B cell (primary cell): ENCODE measurements around the gene TSNAX. TPM values are rescaled to one million over a fixed set of nuclear protein-coding genes. Genes with fewer than 3 reads are reported as not detected.

ENCODE experiments used
- ATAC-seq: fragments of 200-7000 bp; cut with Tn5 transposase; one replicate; pipeline ENCODE4 v1.10.0; 2021; ENCODE audit warnings: low read depth, mild to moderate bottlenecking, moderate number of reproducible peaks, moderate library complexity
- CTCF ChIA-PET: fragments of 350-600 bp; sonication (Branson Sonifier 250); formaldehyde crosslinking; loops from one replicate; lab custom pipeline; 2021; ENCODE audit warnings: antibody characterized with exemption, inconsistent platforms; lab: Charles Lee
- POLR2A ChIA-PET: fragments of 350-600 bp; sonication (Branson Sonifier 250); formaldehyde crosslinking; loops from one replicate; lab custom pipeline; 2021; ENCODE audit warnings: antibody characterized with exemption; lab: Charles Lee
- DNase-seq: peaks from one replicate; pipeline ENCODE4 v3.0.0; 2013
- H2AFZ ChIP-seq: 2 replicates; pipeline ENCODE4 v1.6.1; 2012; ENCODE audit warnings: mild to moderate bottlenecking, low read depth, low read length; ENCODE audit not compliant: insufficient read depth, poor library complexity, severe bottlenecking
- H3K27ac ChIP-seq, 2 donors: 1 replicate in 1 of 2; 2 replicates in 1 of 2; pipeline ENCODE4 v1.5.1; 2012 to 2013; ENCODE audit warnings: low read length in 2 of 2, mild to moderate bottlenecking in 2 of 2, moderate library complexity in 1 of 2
- H3K27me3 ChIP-seq, 4 experiments: fragments of 200-600 bp in 1 of 4; sonication (generic) in 1 of 4; replicated peaks in 1 of 4; 1 replicate in 2 of 4; 2 replicates in 2 of 4; pipeline versions ENCODE4 v1.6.1 to v1.7.0; 2013 to 2016; ENCODE audit warnings: low read length in 3 of 4, mild to moderate bottlenecking in 2 of 4, mixed read lengths in 1 of 4, moderate library complexity in 1 of 4; ENCODE audit not compliant: insufficient read depth in 4 of 4, control insufficient read depth in 3 of 4; ENCODE audit errors: control extremely low read depth in 1 of 4
- H3K36me3 ChIP-seq, 2 experiments: replicated peaks in 1 of 2; 1 replicate in 1 of 2; 2 replicates in 1 of 2; pipeline versions ENCODE4 v1.6.1 to v1.7.1; 2013; ENCODE audit warnings: low read length in 1 of 2; ENCODE audit not compliant: insufficient read depth in 2 of 2, control insufficient read depth in 1 of 2; ENCODE audit errors: control extremely low read depth in 1 of 2, extremely low read depth in 1 of 2
- H3K4me1 ChIP-seq, 2 donors: fragments of 200-600 bp in 1 of 2; sonication (generic) in 1 of 2; 1 replicate in 1 of 2; 2 replicates in 1 of 2; pipeline versions ENCODE4 v1.5.1 to v1.6.1; 2013 to 2017; ENCODE audit warnings: low read length in 2 of 2; ENCODE audit not compliant: control insufficient read depth in 2 of 2, insufficient read depth in 2 of 2
- H3K4me2 ChIP-seq: replicated peaks from 2 replicates; pipeline ENCODE3; 2012; ENCODE audit warnings: mild to moderate bottlenecking, low read depth, low read length; ENCODE audit not compliant: poor library complexity, severe bottlenecking
- H3K4me3 ChIP-seq, 5 experiments: fragments of 200-600 bp in 1 of 5; sonication (generic) in 1 of 5; 1 replicate in 3 of 5; 2 replicates in 2 of 5; pipeline versions ENCODE4 v1.5.1 to v1.7.0; 2011 to 2016; ENCODE audit warnings: low read length in 4 of 5, mild to moderate bottlenecking in 4 of 5, low read depth in 2 of 5, control low read depth in 1 of 5, moderate library complexity in 1 of 5; ENCODE audit not compliant: insufficient read depth in 1 of 5; ENCODE audit errors: control extremely low read depth in 1 of 5, extremely low read depth in 1 of 5
- H3K79me2 ChIP-seq: fragments of 200-600 bp; sonication (generic); one replicate; pipeline ENCODE4 v1.6.0; 2016; ENCODE audit warnings: low read length; ENCODE audit not compliant: control insufficient read depth, insufficient read depth
- H3K9ac ChIP-seq: fragments of 200-600 bp; sonication (generic); 2 replicates; pipeline ENCODE4 v1.6.1; 2017; ENCODE audit warnings: mild to moderate bottlenecking, low read length, moderate library complexity
- H3K9me3 ChIP-seq, 3 donors: one replicate each; pipeline versions ENCODE4 v1.6.1 to v1.7.1; 2013; ENCODE audit warnings: low read length in 2 of 3; ENCODE audit not compliant: control insufficient read depth in 2 of 3, insufficient read depth in 1 of 3; ENCODE audit errors: control extremely low read depth in 1 of 3
- H4K20me1 ChIP-seq: 2 replicates; pipeline ENCODE4 v1.6.0; 2012; ENCODE audit warnings: mild to moderate bottlenecking, low read length; ENCODE audit not compliant: insufficient read depth, control insufficient read depth, poor library complexity, severe bottlenecking
- H3K27ac Mint-ChIP-seq: one replicate; pipeline ENCODE4 v1.8.0; 2021; ENCODE audit warnings: mixed read lengths
- H3K27me3 Mint-ChIP-seq: one replicate; pipeline ENCODE4 v1.8.0; 2021; ENCODE audit warnings: mixed read lengths
- H3K4me1 Mint-ChIP-seq: one replicate; pipeline ENCODE4 v1.8.0; 2021; ENCODE audit warnings: mixed read lengths
- H3K4me3 Mint-ChIP-seq: one replicate; pipeline ENCODE4 v1.8.0; 2021; ENCODE audit warnings: mixed read lengths
- H3K9me3 Mint-ChIP-seq: one replicate; pipeline ENCODE4 v1.8.0; 2022; ENCODE audit warnings: mixed read lengths; ENCODE audit not compliant: insufficient read depth
- EZH2 ChIP-seq: IDR thresholded peaks from 2 replicates; pipeline ENCODE4 v1.6.1; 2012; ENCODE audit warnings: borderline replicate concordance, low read depth, mild to moderate bottlenecking, moderate library complexity, low read length; ENCODE audit not compliant: insufficient read depth, poor library complexity, severe bottlenecking
- WGBS: methylation state at CpG from one replicate; pipeline ENCODE4 v1.1.5; 2013; ENCODE audit warnings: missing lambda C conversion rate; ENCODE audit not compliant: insufficient coverage; 5-methylcytosine and 5-hydroxymethylcytosine counted together
- intact Hi-C: fragments of 100-400 bp; cut with micrococcal nuclease; formaldehyde crosslinking; loops from one replicate; pipeline ENCODE4 v1.10.0; 2022
- polyA plus RNA-seq: library from polyadenylated mRNA; depleted of rRNA; stranded (reverse); fragments of >200 nt; gene quantifications from 2 replicates; pipeline ENCODE4 v1.2.3, GENCODE V29; 2012
- total RNA-seq, 2 donors: library from RNA; stranded (reverse); fragments of 120-200 nt in 1 of 2; gene quantifications; 1 replicate in 1 of 2; 2 replicates in 1 of 2; pipeline versions ENCODE4 v1.2.3 to v1.2.4, GENCODE V29; 2013 to 2022
- TF ChIP-seq, protein P1 (sequence below): fragments of 200-600 bp; IDR thresholded peaks from one replicate; pipeline ENCODE4 v1.8.0; 2022; ENCODE audit warnings: antibody characterized with exemption, mild to moderate bottlenecking

Gene TSNAX
- total and polyA plus RNA-seq, 2 donors (not counting 1 experiment from before 2014, with no cell fraction given) = 9.0 to 41.4 TPM

- Mint-ChIP-seq H3K9me3 (no peaks in the 10 kb centered on the region), H3K4me1 (no peaks in the 10 kb centered on the region), H3K27ac (no peak overlapping the region), H3K27me3 (no peaks in the 10 kb centered on the region), H3K4me3 (no peak overlapping the region)
- ATAC-seq (no peak), DNase-seq (no peak)
- no peaks in the 10 kb centered on the region for H3K27me3 ChIP-seq
- H3K79me2 ChIP-seq = no peaks in the 10 kb centered on the region
- H4K20me1 ChIP-seq = peaks cover 4% of the 10 kb centered on the region
- peaks cover 17 to 35% of the 10 kb centered on the region in 2 experiments for H3K36me3 ChIP-seq
- H3K9ac ChIP-seq = no peak overlapping the region
- CTCF ChIA-PET = no interaction called here
- POLR2A ChIA-PET = interaction anchor here (0.6 kb wide), 1 partner anchor 21 kb away, joined by 4 read pairs; no protein-coding TSS in a partner anchor
- WGBS = no CpG with 5 or more reads among the region's 2 CpGs
- H3K4me2 ChIP-seq = no peak overlapping the region
- H3K27ac ChIP-seq = no peak overlapping the region
- no peak overlapping the region for H3K4me3 ChIP-seq
- H3K9me3 ChIP-seq = no peaks in the 10 kb centered on the region
- no peak overlapping the region for H2AFZ ChIP-seq
- no peaks in the 10 kb centered on the region for H3K4me1 ChIP-seq
- intact Hi-C loops = no loop called here
- TF ChIP-seq EZH2 = no peak
- TF ChIP-seq, protein P1, sequence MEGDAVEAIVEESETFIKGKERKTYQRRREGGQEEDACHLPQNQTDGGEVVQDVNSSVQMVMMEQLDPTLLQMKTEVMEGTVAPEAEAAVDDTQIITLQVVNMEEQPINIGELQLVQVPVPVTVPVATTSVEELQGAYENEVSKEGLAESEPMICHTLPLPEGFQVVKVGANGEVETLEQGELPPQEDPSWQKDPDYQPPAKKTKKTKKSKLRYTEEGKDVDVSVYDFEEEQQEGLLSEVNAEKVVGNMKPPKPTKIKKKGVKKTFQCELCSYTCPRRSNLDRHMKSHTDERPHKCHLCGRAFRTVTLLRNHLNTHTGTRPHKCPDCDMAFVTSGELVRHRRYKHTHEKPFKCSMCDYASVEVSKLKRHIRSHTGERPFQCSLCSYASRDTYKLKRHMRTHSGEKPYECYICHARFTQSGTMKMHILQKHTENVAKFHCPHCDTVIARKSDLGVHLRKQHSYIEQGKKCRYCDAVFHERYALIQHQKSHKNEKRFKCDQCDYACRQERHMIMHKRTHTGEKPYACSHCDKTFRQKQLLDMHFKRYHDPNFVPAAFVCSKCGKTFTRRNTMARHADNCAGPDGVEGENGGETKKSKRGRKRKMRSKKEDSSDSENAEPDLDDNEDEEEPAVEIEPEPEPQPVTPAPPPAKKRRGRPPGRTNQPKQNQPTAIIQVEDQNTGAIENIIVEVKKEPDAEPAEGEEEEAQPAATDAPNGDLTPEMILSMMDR = no peak
Observed at GRCh38 chr1:231563247-231563646, 34.8 kb downstream of the TSNAX start.

- POLR2A ChIA-PET = no interaction called here
- Histone ChIP-seq H3K4me3 (no peak overlapping the region), H3K79me2 (no peaks in the 10 kb centered on the region), H2AFZ (no peak overlapping the region), H3K9ac (no peak overlapping the region), H3K27ac (no peak overlapping the region), H3K9me3 (no peaks in the 10 kb centered on the region), H3K27me3 (no peaks in the 10 kb centered on the region), H4K20me1 (peaks cover 4% of the 10 kb centered on the region), H3K36me3 (peaks cover 17 to 35% of the 10 kb centered on the region in 2 experiments), H3K4me1 (no peaks in the 10 kb centered on the region), H3K4me2 (no peak overlapping the region)
- WGBS = 93% methylated on average over 4 of the region's 4 CpGs
- intact Hi-C loops = no loop called here
- DNase-seq (no peak), ATAC-seq (no peak)
- no peak overlapping the region for H3K4me3 Mint-ChIP-seq
- CTCF ChIA-PET = no interaction called here
- H3K27ac Mint-ChIP-seq = no peak overlapping the region
- H3K27me3 Mint-ChIP-seq = no peaks in the 10 kb centered on the region
- TF ChIP-seq, protein P1 = no peak
- H3K9me3 Mint-ChIP-seq = no peaks in the 10 kb centered on the region
- no peaks in the 10 kb centered on the region for H3K4me1 Mint-ChIP-seq
Observed at GRCh38 chr1:231564373-231564772, 35.9 kb downstream of the TSNAX start.
